Myocyte (in vitro differentiated cells): Measurements from ENCODE around the gene SMG9. TPM values are rescaled to one million over a fixed set of nuclear protein-coding genes. Genes with fewer than 3 reads are reported as not detected.

Experiments
- DNase-seq: peaks from one replicate; pipeline ENCODE4 v3.0.0-alpha.2; 2012; ENCODE audit warnings: low read depth
- total RNA-seq: library from RNA; depleted of rRNA; stranded (reverse); fragments of >200 nt; gene quantifications from 2 replicates; pipeline ENCODE4 v1.2.3, GENCODE V29; 2014

Gene SMG9
- total RNA-seq, 1 donor from 2014 or later: 19.3 TPM

DNA sequence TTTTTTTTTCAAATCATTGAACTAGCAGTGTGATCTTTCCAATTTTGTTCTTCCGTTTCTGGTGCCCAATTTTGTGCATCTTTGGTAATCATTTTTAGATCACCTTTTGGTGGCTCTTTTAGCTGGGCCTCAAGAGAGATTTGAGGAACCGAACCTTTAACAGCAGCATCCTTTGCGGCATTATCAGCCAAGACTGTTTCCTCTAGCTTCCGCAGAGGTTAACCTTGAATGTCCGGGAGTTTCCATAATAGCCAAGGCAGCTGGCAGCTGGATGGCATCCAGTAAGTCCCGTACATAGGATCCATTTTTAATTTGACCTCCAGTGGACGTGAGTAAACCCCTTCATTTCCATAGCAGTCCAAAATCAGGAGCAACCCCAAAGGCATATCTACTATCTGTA lies 29.3 kb downstream of the SMG9 start:
- no peak for DNase-seq

GRCh38 chr19:43724896-43725295 lies 29.9 kb downstream of the SMG9 start:
- DNase-seq: no peak

DNA sequence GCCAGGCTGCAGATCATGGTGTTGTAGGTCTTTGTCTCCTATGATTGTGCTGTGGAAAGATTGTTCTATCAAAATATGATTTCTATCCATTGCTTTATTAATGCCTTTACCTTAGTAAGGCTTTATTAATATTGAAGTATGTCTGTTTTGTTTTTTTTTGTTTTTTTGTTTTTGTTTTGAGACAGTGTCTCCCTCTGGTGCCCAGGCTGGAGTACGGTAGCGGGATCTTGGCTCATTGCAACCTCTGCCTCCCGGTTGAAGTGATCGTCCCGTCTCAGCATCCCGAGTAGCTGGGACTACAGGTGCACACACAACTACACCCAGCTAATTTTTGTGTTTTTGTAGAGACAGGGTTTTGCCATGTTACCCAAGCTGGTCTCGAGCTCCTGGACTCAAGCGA lies 31.2 kb downstream of the SMG9 start:
- DNase-seq: no peak

GRCh38 chr19:43721469-43722048 lies 33.2 kb downstream of the SMG9 start:
- no peak for DNase-seq

- DNase-seq: no peak
Observed at GRCh38 chr19:43720936-43721335, 33.8 kb downstream of the SMG9 start.

GRCh38 chr19:43719918-43720317 lies 34.8 kb downstream of the SMG9 start:
- DNase-seq: no peak

DNA sequence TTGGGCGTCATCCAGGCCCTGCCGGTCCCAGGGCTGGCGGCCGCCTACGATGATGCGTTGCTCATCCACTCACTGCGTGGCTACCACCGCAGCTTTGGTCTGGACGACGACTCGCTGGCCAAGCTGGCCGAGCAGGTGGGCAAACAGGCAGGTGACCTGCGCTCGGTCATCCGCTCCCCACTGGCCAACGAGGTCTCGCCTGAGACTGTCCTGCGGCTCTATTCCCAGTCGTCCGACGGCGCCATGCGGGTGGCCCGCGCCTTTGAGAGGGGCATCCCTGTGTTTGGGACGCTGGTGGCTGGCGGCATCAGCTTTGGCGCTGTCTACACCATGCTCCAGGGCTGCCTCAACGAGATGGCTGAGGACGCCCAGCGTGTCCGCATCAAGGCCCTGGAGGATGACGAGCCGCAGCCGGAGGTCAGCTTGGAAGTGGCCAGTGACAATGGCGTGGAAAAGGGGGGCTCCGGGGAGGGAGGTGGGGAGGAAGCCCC lies 35.3 kb downstream of the SMG9 start:
- no peak for DNase-seq

- DNase-seq: no peak
Observed at GRCh38 chr19:43718627-43719377, 36.0 kb downstream of the SMG9 start.

- DNase-seq: no peak
Observed at GRCh38 chr19:43715776-43716175, 39.0 kb downstream of the SMG9 start, which contains the start of gene IRGC. Gene IRGC, plus strand, starts transcription at chr19:43716076. Its CDS starts 2,483 bp downstream, at chr19:43718559.

GRCh38 chr19:43713208-43713607 lies 41.6 kb downstream of the SMG9 start:
- no peak for DNase-seq

- DNase-seq: no peak
Observed at GRCh38 chr19:43711751-43712355, 42.9 kb downstream of the SMG9 start.

GRCh38 chr19:43708716-43709115 lies 46.0 kb downstream of the SMG9 start:
- DNase-seq: no peak

DNA sequence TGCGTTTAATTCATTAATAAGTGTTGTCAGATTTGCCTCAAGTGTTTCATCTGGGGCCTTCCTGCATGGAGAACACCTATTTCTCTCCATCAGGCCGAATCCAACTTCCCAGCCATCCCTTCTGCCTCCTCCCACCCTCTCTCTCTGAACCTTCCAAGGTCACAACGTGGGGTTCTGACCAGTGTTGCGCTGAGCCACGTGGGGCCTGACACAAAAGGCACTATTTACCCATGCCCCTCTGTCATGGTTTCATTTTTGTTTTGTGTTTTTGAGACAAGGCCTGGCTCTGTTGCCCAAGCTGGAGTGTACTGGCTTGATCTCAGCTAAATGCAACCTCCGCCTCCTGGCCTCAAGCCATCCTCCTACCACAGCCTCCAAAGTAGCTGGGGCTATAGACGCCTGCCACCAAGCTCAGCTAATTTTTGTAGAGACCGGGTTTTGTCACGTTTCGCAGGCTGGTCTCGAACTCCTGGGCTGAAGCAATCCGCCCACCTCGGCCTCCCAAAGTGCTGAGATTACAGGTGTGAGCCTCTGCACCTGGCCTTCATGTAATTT lies 47.5 kb downstream of the SMG9 start:
- DNase-seq: no peak

DNA sequence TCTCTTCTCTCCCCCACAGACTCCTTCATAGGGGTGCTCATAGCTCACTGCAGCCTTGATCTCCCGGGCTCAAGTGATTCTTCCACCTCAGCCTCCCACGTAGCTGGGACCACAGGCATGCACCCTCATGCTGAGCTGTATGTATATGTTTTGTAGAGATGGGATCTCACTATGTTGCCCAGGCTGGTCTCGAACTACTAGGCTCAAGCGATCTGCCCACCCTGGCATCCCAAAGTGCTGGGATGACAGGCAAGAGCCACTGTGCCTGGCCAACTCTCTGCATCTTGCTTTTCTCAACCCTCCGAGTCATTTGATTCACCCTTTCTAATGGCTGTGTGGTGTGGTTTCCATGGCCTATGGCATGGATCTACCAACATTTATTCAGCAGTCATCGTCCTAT lies 49.0 kb downstream of the SMG9 start:
- no peak for DNase-seq

GRCh38 chr19:43704002-43704705 lies 50.6 kb downstream of the SMG9 start:
- no peak for DNase-seq

DNA sequence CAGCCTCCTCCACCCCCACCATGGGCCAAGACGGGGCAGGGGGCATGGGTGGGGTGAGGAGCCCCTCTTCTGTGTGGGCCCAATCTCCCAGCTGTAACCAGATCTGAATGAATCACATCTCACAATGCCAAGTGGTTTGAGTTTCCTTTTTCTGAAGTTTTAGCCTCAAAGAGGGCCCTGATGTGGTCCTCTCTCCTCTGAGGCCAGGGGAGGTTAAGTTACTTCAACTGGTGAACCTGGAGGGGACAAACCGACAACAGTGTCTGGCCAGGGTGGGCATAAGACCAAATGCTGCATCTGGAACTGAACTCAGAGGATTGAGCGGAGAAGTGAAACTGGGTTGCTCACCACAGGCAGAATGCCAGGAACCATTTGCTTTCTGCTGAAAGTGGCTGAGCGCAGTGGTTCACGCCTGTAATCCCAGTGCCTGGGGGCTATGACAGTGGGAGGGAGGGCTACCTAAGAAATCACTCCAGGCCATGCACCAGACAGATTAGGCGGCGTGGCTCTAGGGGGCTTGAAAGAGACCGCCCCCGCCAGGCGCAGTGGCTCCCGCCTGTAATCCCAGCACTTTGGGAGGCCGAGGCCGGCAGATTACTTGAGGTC lies 54.3 kb downstream of the SMG9 start:
- no peak for DNase-seq

GRCh38 chr19:43699506-43700394 lies 55.0 kb downstream of the SMG9 start:
- DNase-seq: no peak

GRCh38 chr19:43697295-43697694 lies 57.5 kb downstream of the SMG9 start:
- no peak for DNase-seq

DNA sequence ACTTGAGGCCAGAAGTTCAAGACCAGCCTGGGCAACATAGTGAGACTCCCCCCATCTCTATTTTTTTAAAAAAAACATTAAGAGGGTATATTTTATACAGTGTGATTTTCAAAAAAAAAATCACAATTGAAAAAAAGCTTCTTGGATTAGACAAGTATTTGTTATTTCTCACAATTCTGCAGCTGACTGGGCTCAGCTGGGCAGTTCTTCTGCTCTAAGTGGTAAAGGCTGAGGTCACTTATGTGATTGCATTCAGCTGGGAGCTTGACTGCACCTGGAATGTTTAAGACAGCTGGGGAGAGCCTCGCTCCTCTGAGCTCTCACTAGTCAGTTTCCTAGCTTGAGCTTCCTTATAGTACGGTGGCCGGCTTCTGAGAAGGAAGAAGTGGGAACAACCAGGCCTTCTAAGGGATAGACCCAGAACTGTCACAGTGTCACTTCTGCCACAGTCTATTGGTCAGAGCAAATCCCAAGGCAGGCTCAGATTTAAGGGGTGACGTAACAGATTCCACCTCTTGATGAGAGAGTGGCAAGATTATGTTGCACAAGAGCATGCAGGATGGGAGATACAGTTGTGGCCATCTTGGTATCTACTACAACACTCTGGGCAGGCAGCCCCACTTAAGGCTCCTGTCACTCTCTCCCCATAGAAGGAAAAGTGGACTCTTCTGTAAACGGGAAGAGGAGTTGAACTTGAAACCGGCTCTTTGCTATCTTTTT lies 58.6 kb downstream of the SMG9 start:
- DNase-seq: no peak
